Activated naive CD8-positive, alpha-beta T cell treated with anti-CD3 and anti-CD28 coated beads, Interleukin-2, amount 50 U/mL, for 24 hours (primary cell): ENCODE measurements around the gene USP10.

Experiments
- ATAC-seq: fragments of 150-1000 bp; cut with Tn5 transposase; one replicate; pipeline ENCODE4 v1.10.0; 2021
- DNase-seq: peaks from one replicate; pipeline ENCODE4 v3.0.0; 2021
- H3K27ac Mint-ChIP-seq: one replicate; pipeline ENCODE4 v1.8.0; 2021; ENCODE audit warnings: mild to moderate bottlenecking, mixed read lengths
- H3K27me3 Mint-ChIP-seq: one replicate; pipeline ENCODE4 v1.8.0; 2021; ENCODE audit warnings: mixed read lengths
- H3K36me3 Mint-ChIP-seq: one replicate; pipeline ENCODE4 v1.8.0; 2021; ENCODE audit warnings: low read depth, mixed read lengths
- H3K4me1 Mint-ChIP-seq: one replicate; pipeline ENCODE4 v1.8.0; 2021; ENCODE audit warnings: mixed read lengths
- H3K4me3 Mint-ChIP-seq: one replicate; pipeline ENCODE4 v1.8.0; 2021; ENCODE audit warnings: mild to moderate bottlenecking, moderate library complexity, mixed read lengths
- H3K9me3 Mint-ChIP-seq: one replicate; pipeline ENCODE4 v1.8.0; 2021; ENCODE audit warnings: mixed read lengths

The USP10 gene

GRCh38 chr16:84752600-84752999 lies 52.8 kb downstream of the USP10 start:
- DNase-seq (no peak), ATAC-seq (peak; percentile 26)
- H3K4me3 Mint-ChIP-seq: peak overlapping the region; percentile 27

DNA sequence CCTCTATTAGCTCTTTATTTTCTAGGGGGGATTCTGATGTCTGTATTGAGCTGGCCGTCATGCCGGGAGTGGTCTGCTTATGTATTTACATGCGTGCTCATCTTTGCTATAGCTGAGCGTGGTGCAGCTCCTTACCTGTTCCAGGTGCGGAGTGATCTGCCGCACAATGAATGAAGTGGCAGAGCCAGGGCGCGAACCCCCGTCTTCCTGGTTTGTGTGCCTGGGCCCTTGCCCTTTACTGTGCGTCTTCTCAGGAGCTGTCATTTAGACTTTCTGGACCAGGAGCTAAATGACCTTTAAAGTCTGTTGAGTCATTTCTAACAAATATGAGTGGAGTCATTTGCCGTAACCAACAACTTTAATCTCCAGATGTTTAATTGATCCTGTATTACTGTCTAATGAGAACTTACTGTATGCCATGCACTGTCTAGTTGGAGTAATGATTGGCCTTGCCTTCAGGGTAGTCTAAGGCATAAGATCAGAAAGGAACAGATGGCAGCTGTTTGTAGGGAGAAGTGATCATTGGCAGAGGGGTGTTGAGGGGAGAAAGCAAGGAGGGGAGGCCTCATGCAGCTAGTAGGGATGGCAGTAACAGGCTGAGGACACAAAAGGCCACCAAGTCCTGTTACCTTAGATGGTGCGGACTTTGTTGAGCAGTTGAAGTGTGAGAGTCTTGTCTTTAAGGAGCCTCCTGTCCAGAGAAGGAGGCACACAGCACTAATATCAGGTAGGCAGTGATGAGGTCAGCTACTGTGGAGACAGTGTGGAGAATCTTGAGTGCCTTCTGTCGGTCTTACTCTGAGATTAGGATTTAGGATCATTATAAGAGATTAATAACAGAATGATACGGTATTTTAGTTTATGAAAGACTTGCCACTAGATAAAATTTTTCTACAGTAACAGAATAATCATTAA lies 53.9 kb downstream of the USP10 start:
- peaks cover 81% of the 10 kb centered on the region for H3K4me1 Mint-ChIP-seq
- no peaks in the 10 kb centered on the region for H3K9me3 Mint-ChIP-seq
- ATAC-seq (peak; percentile 56), DNase-seq (peak; percentile 11)
- H3K27ac Mint-ChIP-seq: peak overlapping the region; percentile 80
- no peaks in the 10 kb centered on the region for H3K27me3 Mint-ChIP-seq
- peak overlapping the region; percentile 30 for H3K4me3 Mint-ChIP-seq
- peaks cover 35% of the 10 kb centered on the region for H3K36me3 Mint-ChIP-seq

More at GRCh38 chr16:84752600-84752999, 52.8 kb downstream of the USP10 start:
- Mint-ChIP-seq H3K27ac (no peak overlapping the region), H3K27me3 (no peaks in the 10 kb centered on the region), H3K4me1 (peaks cover 71% of the 10 kb centered on the region), H3K36me3 (peaks cover 35% of the 10 kb centered on the region), H3K9me3 (no peaks in the 10 kb centered on the region)

GRCh38 chr16:84754353-84754856 lies 54.6 kb downstream of the USP10 start:
- no peaks in the 10 kb centered on the region for H3K27me3 Mint-ChIP-seq
- peaks cover 83% of the 10 kb centered on the region for H3K4me1 Mint-ChIP-seq
- H3K27ac Mint-ChIP-seq: no peak overlapping the region
- ATAC-seq: peak; percentile 58
- DNase-seq: peak; percentile 63
- peaks cover 37% of the 10 kb centered on the region for H3K36me3 Mint-ChIP-seq
- H3K4me3 Mint-ChIP-seq: no peak overlapping the region
- no peaks in the 10 kb centered on the region for H3K9me3 Mint-ChIP-seq

GRCh38 chr16:84754956-84755672 lies 55.3 kb downstream of the USP10 start:
- H3K27me3 Mint-ChIP-seq: no peaks in the 10 kb centered on the region
- peaks cover 36% of the 10 kb centered on the region for H3K36me3 Mint-ChIP-seq
- H3K4me1 Mint-ChIP-seq: peaks cover 77% of the 10 kb centered on the region
- no peak overlapping the region for H3K4me3 Mint-ChIP-seq
- ATAC-seq (no peak), DNase-seq (no peak)
- H3K9me3 Mint-ChIP-seq: no peaks in the 10 kb centered on the region
- H3K27ac Mint-ChIP-seq: no peak overlapping the region

GRCh38 chr16:84756830-84757229 lies 57.0 kb downstream of the USP10 start:
- Mint-ChIP-seq H3K4me1 (peaks cover 60% of the 10 kb centered on the region), H3K4me3 (no peak overlapping the region), H3K36me3 (peaks cover 32% of the 10 kb centered on the region), H3K27ac (no peak overlapping the region), H3K9me3 (no peaks in the 10 kb centered on the region), H3K27me3 (no peaks in the 10 kb centered on the region)
- DNase-seq: no peak
- no peak for ATAC-seq

DNA sequence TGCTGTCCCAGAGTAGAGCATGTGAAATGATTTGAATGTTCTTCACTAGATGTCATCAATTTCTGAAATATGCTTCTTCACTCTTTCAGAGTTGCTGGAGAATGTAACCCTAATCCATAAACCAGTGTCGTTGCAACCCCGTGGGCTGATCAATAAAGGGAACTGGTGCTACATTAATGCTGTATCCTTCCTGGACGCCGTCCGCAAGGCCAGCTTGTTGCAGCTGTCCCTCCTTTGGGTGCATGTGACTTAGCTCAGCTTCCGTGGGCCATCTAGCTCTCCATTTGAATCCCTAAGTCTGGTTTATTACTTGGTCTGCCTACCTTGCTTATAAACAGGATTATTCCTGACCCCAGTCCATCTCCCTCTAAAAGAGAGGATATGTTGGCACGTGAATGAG lies 58.8 kb downstream of the USP10 start:
- no peak for ATAC-seq
- no peak overlapping the region for H3K4me3 Mint-ChIP-seq

DNA sequence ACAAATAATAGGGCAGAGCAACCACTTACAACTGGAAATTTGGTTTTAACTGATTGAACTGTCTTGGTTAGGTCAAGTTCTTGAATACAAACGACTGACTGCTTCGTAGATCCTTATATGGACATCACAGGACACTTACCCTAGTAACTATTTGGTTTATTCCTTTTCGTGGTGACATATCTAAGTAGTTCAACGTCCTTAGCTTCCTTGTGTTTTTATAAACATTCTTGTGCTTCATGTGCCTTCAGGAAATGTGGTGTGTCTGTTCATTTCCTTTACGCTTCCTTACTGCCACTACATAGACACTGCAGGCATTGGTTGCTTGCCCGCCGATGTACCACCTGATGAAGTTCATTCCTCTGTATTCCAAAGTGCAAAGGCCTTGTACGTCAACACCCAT lies 59.3 kb downstream of the USP10 start:
- Mint-ChIP-seq H3K4me1 (peaks cover 41% of the 10 kb centered on the region), H3K9me3 (no peaks in the 10 kb centered on the region), H3K4me3 (no peak overlapping the region), H3K27ac (no peak overlapping the region), H3K36me3 (peaks cover 42% of the 10 kb centered on the region), H3K27me3 (no peaks in the 10 kb centered on the region)
- DNase-seq (no peak), ATAC-seq (no peak)

More for the DNA sequence above, 58.8 kb downstream of the USP10 start:
- no peak for DNase-seq
- H3K9me3 Mint-ChIP-seq: no peaks in the 10 kb centered on the region
- H3K27me3 Mint-ChIP-seq: no peaks in the 10 kb centered on the region
- peaks cover 38% of the 10 kb centered on the region for H3K36me3 Mint-ChIP-seq
- peaks cover 43% of the 10 kb centered on the region for H3K4me1 Mint-ChIP-seq
- no peak overlapping the region for H3K27ac Mint-ChIP-seq

DNA sequence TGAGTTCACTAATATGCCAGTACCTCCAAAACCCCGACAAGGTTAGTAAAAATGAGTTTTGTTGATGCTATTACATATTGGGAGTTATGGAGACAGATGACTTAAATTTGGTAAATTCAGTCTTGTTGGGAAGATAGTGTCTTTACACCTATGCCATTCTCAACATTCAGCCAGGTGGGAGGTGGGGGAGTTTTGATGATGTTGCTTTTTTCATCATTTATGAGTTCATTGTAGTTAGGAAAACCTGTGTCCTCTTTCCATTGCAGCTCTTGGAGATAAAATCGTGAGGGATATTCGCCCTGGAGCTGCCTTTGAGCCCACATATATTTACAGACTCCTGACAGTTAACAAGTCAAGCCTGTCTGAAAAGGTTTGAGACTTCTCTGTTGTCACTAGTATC lies 60.1 kb downstream of the USP10 start:
- H3K36me3 Mint-ChIP-seq: peaks cover 41% of the 10 kb centered on the region
- H3K4me1 Mint-ChIP-seq: peaks cover 33% of the 10 kb centered on the region
- no peaks in the 10 kb centered on the region for H3K27me3 Mint-ChIP-seq
- ATAC-seq (no peak), DNase-seq (no peak)
- H3K27ac Mint-ChIP-seq: no peak overlapping the region
- H3K4me3 Mint-ChIP-seq: no peak overlapping the region
- no peaks in the 10 kb centered on the region for H3K9me3 Mint-ChIP-seq

GRCh38 chr16:84761448-84762368 lies 61.9 kb downstream of the USP10 start:
- H3K4me3 Mint-ChIP-seq: no peak overlapping the region
- ATAC-seq: no peak
- no peaks in the 10 kb centered on the region for H3K27me3 Mint-ChIP-seq
- H3K27ac Mint-ChIP-seq: no peak overlapping the region
- no peaks in the 10 kb centered on the region for H3K9me3 Mint-ChIP-seq
- peaks cover 41% of the 10 kb centered on the region for H3K4me1 Mint-ChIP-seq
- H3K36me3 Mint-ChIP-seq: peaks cover 51% of the 10 kb centered on the region
- DNase-seq: no peak

DNA sequence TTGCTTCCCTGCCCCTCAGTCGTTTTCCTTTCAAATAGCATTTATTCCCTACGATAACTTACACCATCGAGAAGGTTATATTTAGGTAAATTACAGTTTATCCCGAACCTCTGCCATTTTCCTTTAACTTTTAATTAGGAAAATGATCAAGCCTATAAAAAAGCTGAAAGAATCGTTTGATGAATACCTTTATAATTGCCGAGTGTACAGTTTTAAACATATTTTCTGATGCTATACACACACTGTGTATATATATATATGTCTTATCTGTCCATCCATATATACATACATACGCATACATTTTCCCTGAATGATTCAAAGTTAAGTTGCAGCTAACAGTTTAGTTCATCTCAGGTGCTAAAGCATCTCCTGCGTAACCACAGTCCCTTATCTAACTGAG lies 63.4 kb downstream of the USP10 start:
- peaks cover 41% of the 10 kb centered on the region for H3K4me1 Mint-ChIP-seq
- H3K27me3 Mint-ChIP-seq: no peaks in the 10 kb centered on the region
- H3K4me3 Mint-ChIP-seq: no peak overlapping the region
- ATAC-seq: no peak
- H3K36me3 Mint-ChIP-seq: peaks cover 60% of the 10 kb centered on the region
- no peak for DNase-seq
- no peaks in the 10 kb centered on the region for H3K9me3 Mint-ChIP-seq
- no peak overlapping the region for H3K27ac Mint-ChIP-seq

DNA sequence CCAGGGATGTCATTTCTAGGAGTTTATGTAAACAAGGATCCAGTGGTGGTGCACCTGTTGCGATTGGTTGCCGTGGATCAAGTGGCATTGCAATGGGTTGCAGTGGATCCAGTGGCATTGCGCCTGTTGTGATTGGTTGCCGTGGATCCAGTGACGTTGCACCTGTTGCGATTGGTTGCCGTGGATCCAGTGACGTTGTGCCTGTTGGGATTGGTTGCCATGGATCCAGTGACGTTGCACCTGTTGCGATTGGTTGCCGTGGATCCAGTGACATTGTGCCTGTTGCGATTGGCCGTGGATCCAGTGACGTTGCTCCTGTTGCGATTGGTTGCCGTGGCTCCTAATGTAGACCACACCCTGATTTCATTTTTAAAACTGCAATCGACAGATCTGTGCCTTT lies 63.8 kb downstream of the USP10 start:
- ATAC-seq (no peak), DNase-seq (no peak)
- Mint-ChIP-seq H3K4me3 (no peak overlapping the region), H3K9me3 (no peaks in the 10 kb centered on the region), H3K27ac (no peak overlapping the region), H3K27me3 (no peaks in the 10 kb centered on the region), H3K36me3 (peaks cover 64% of the 10 kb centered on the region), H3K4me1 (peaks cover 36% of the 10 kb centered on the region)

- Mint-ChIP-seq H3K27me3 (no peaks in the 10 kb centered on the region), H3K9me3 (no peaks in the 10 kb centered on the region), H3K4me3 (no peak overlapping the region), H3K4me1 (peaks cover 28% of the 10 kb centered on the region), H3K36me3 (peaks cover 69% of the 10 kb centered on the region), H3K27ac (peak overlapping the region; percentile 6)
- no peak for ATAC-seq
- no peak for DNase-seq
Measured at GRCh38 chr16:84764970-84765369, 65.2 kb downstream of the USP10 start.

GRCh38 chr16:84765616-84766580 lies 66.1 kb downstream of the USP10 start:
- peak overlapping the region; percentile 9 for H3K27ac Mint-ChIP-seq

More at GRCh38 chr16:84765616-84766580, 66.1 kb downstream of the USP10 start:
- H3K36me3 Mint-ChIP-seq: peaks cover 73% of the 10 kb centered on the region
- no peaks in the 10 kb centered on the region for H3K9me3 Mint-ChIP-seq
- no peak overlapping the region for H3K4me3 Mint-ChIP-seq
- ATAC-seq (no peak), DNase-seq (no peak)
- H3K27me3 Mint-ChIP-seq: no peaks in the 10 kb centered on the region
- H3K4me1 Mint-ChIP-seq: peaks cover 28% of the 10 kb centered on the region
